Fibroblast of villous mesenchyme (primary cell): Measurements from ENCODE around the gene CYP2F1. TPM values are rescaled to one million over a fixed set of nuclear protein-coding genes. Genes with fewer than 3 reads are reported as not detected.
"Not testable (repeated sequence)": the region's sequence is repeated elsewhere in the genome, so short reads cannot be mapped to it uniquely, and the experiment has no call there.

ENCODE experiments used
- DNase-seq: peaks from one replicate; pipeline ENCODE4 v3.0.0-alpha.2; 2010; ENCODE audit warnings: low read depth
- H3K4me3 ChIP-seq: 2 replicates; pipeline ENCODE4 v1.5.1; 2011; ENCODE audit warnings: low read depth, mild to moderate bottlenecking, low read length
- CTCF ChIP-seq: IDR thresholded peaks from 2 replicates; pipeline ENCODE4 v1.5.1; 2012; ENCODE audit warnings: low read depth, mild to moderate bottlenecking, low read length; ENCODE audit not compliant: insufficient read depth
- total RNA-seq: library from RNA; depleted of rRNA; stranded (reverse); fragments of >200 nt; gene quantifications from 2 replicates; pipeline ENCODE4 v1.2.3, GENCODE V29; 2012

CYP2F1 gene
- total RNA-seq, 1 donor: not detected

- TF ChIP-seq CTCF: no peak
- no peak for DNase-seq
- H3K4me3 ChIP-seq: peak overlapping the region; percentile 37
Observed at GRCh38 chr19:41136636-41137455, 22.6 kb downstream of the CYP2F1 start.

- DNase-seq: peak; percentile 89
- TF ChIP-seq CTCF: peak; percentile 83
- no peak overlapping the region for H3K4me3 ChIP-seq
Observed at GRCh38 chr19:41144403-41144802, 30.2 kb downstream of the CYP2F1 start.

- no peak overlapping the region for H3K4me3 ChIP-seq
- TF ChIP-seq CTCF: no peak
- no peak for DNase-seq
Observed at GRCh38 chr19:41149831-41150230, 35.6 kb downstream of the CYP2F1 start.

- H3K4me3 ChIP-seq, DNase-seq: not testable (repeated sequence)
Observed at GRCh38 chr19:41150986-41151385, 36.8 kb downstream of the CYP2F1 start.

GRCh38 chr19:41154060-41154459, 39.8 kb downstream of the CYP2F1 start:
- no peak for DNase-seq
- no peak overlapping the region for H3K4me3 ChIP-seq
- no peak for TF ChIP-seq CTCF

GRCh38 chr19:41156207-41156606, 42.0 kb downstream of the CYP2F1 start:
- TF ChIP-seq CTCF: peak; percentile 29
- no peak for DNase-seq
- no peak overlapping the region for H3K4me3 ChIP-seq

- DNase-seq: peak; percentile 94
Observed at GRCh38 chr19:41159881-41160280, 45.6 kb downstream of the CYP2F1 start.

More at GRCh38 chr19:41159881-41160280, 45.6 kb downstream of the CYP2F1 start:
- H3K4me3 ChIP-seq: no peak overlapping the region
- TF ChIP-seq CTCF: no peak
